ENCODE measurements around the gene LAMTOR3. TPM values are rescaled to one million over a fixed set of nuclear protein-coding genes. Genes with fewer than 3 reads are reported as not detected.

Gene LAMTOR3
- total RNA-seq, 4 donors from 2014 or later, result 34.4 to 49.5 (median 39.3) TPM

- 53% methylated on average over 3 of the region's 3 CpGs for WGBS
- no peaks in the 10 kb centered on the region for H3K9me3 ChIP-seq
- TF ChIP-seq POLR2AphosphoS5 (IDR thresholded peaks at IDR 0.05) (no peak), POLR2A (IDR thresholded peaks at IDR 0.05) (no peak), CTCF (IDR thresholded peaks at IDR 0.05) (no peak), EP300 (IDR thresholded peaks at IDR 0.05) (no peak)
These were observed 36.9 kb downstream of the LAMTOR3 start for GRCh38 chr4:99857307-99857706.

GRCh38 chr4:99856166-99856565 lies 38.1 kb downstream of the LAMTOR3 start:
- H3K27me3 ChIP-seq, result no peaks in the 10 kb centered on the region
- 55% methylated on average over 1 of the region's 1 CpG for WGBS
- TF ChIP-seq EP300 (IDR thresholded peaks at IDR 0.05) (no peak), CTCF (IDR thresholded peaks at IDR 0.05) (no peak), POLR2AphosphoS5 (IDR thresholded peaks at IDR 0.05) (no peak), POLR2A (IDR thresholded peaks at IDR 0.05) (no peak)
- no peak overlapping the region for H3K27ac ChIP-seq
- H3K4me3 ChIP-seq, result no peak overlapping the region
- DNase-seq (ENCODE audit: low spot score in 2 of 2), result no peak
- no peaks in the 10 kb centered on the region for H3K4me1 ChIP-seq
- H3K9me3 ChIP-seq, result no peaks in the 10 kb centered on the region
- no peaks in the 10 kb centered on the region for H3K36me3 ChIP-seq

More at GRCh38 chr4:99857307-99857706, 36.9 kb downstream of the LAMTOR3 start:
- Histone ChIP-seq H3K27ac (no peak overlapping the region), H3K4me1 (no peaks in the 10 kb centered on the region), H3K27me3 (no peaks in the 10 kb centered on the region), H3K4me3 (no peak overlapping the region), H3K36me3 (no peaks in the 10 kb centered on the region)
- no peak for DNase-seq (ENCODE audit: low spot score in 2 of 2)

GRCh38 chr4:99855678-99856077 lies 38.5 kb downstream of the LAMTOR3 start:
- Histone ChIP-seq H3K27ac (no peak overlapping the region), H3K4me1 (no peaks in the 10 kb centered on the region), H3K36me3 (no peaks in the 10 kb centered on the region), H3K4me3 (no peak overlapping the region), H3K27me3 (no peaks in the 10 kb centered on the region), H3K9me3 (no peaks in the 10 kb centered on the region)
- TF ChIP-seq POLR2A (IDR thresholded peaks at IDR 0.05) (no peak), CTCF (IDR thresholded peaks at IDR 0.05) (no peak), POLR2AphosphoS5 (IDR thresholded peaks at IDR 0.05) (no peak)
- 81% methylated on average over 1 of the region's 1 CpG for WGBS
- DNase-seq (ENCODE audit: low spot score in 2 of 2), result no peak

GRCh38 chr4:99853999-99854398 lies 40.2 kb downstream of the LAMTOR3 start:
- no peaks in the 10 kb centered on the region for H3K4me1 ChIP-seq
- H3K36me3 ChIP-seq, result no peaks in the 10 kb centered on the region
- no peaks in the 10 kb centered on the region for H3K9me3 ChIP-seq
- no peak overlapping the region for H3K4me3 ChIP-seq
- H3K27ac ChIP-seq, result no peak overlapping the region
- no peak for DNase-seq (ENCODE audit: low spot score in 2 of 2)
- WGBS, result 76% methylated on average over 1 of the region's 1 CpG
- no peaks in the 10 kb centered on the region for H3K27me3 ChIP-seq
- TF ChIP-seq POLR2AphosphoS5 (IDR thresholded peaks at IDR 0.05), result no peak
- no peak for TF ChIP-seq EP300 (IDR thresholded peaks at IDR 0.05)
- TF ChIP-seq CTCF (IDR thresholded peaks at IDR 0.05), result no peak
- no peak for TF ChIP-seq POLR2A (IDR thresholded peaks at IDR 0.05)

GRCh38 chr4:99853190-99853589 lies 41.0 kb downstream of the LAMTOR3 start:
- no peak for TF ChIP-seq POLR2AphosphoS5 (IDR thresholded peaks at IDR 0.05)

GRCh38 chr4:99852199-99852749 lies 42.0 kb downstream of the LAMTOR3 start:
- H3K4me3 ChIP-seq, result no peak overlapping the region
- WGBS, result 84% methylated on average over 3 of the region's 3 CpGs
- no peaks in the 10 kb centered on the region for H3K4me1 ChIP-seq
- H3K27me3 ChIP-seq, result no peaks in the 10 kb centered on the region
- TF ChIP-seq POLR2A (IDR thresholded peaks at IDR 0.05) (no peak), CTCF (IDR thresholded peaks at IDR 0.05) (no peak), POLR2AphosphoS5 (IDR thresholded peaks at IDR 0.05) (no peak), EP300 (IDR thresholded peaks at IDR 0.05) (no peak)
- no peak overlapping the region for H3K27ac ChIP-seq
- DNase-seq (ENCODE audit: low spot score in 2 of 2), result no peak
- no peaks in the 10 kb centered on the region for H3K36me3 ChIP-seq
- H3K9me3 ChIP-seq, result no peaks in the 10 kb centered on the region

More at GRCh38 chr4:99853190-99853589, 41.0 kb downstream of the LAMTOR3 start:
- Histone ChIP-seq H3K36me3 (no peaks in the 10 kb centered on the region), H3K4me1 (no peaks in the 10 kb centered on the region), H3K4me3 (no peak overlapping the region), H3K27me3 (no peaks in the 10 kb centered on the region), H3K27ac (no peak overlapping the region), H3K9me3 (no peaks in the 10 kb centered on the region)
- 89% methylated on average over 3 of the region's 3 CpGs for WGBS
- DNase-seq (ENCODE audit: low spot score in 2 of 2), result no peak
